Ovary (tissue), 9 donors: ENCODE results near the gene BRWD1. TPM values are rescaled to one million over a fixed set of nuclear protein-coding genes. Genes with fewer than 3 reads are reported as not detected.

Experiments used
- DNase-seq, 5 donors: peaks; one replicate each; pipeline ENCODE4 v3.0.0-alpha.2; 2019 to 2020
- H3K27ac ChIP-seq, 2 donors: fragments of 200-600 bp; one replicate each; pipeline versions ENCODE4 v1.5.1 to v1.8.0; 2019 to 2022
- H3K27me3 ChIP-seq: fragments of 200-600 bp; one replicate; pipeline ENCODE4 v1.8.0; 2022
- H3K36me3 ChIP-seq: fragments of 200-600 bp; sonication (generic); one replicate; pipeline ENCODE4 v1.5.1; 2019
- H3K4me1 ChIP-seq: one replicate; pipeline ENCODE4 v1.8.1; 2013; ENCODE audit warnings: mild to moderate bottlenecking, moderate library complexity; ENCODE audit not compliant: insufficient read depth
- H3K4me3 ChIP-seq: fragments of 200-600 bp; sonication (generic); one replicate; pipeline ENCODE4 v1.5.1; 2017
- H3K9me3 ChIP-seq, 2 donors: fragments of 200-600 bp in 1 of 2; sonication (generic) in 1 of 2; one replicate each; pipeline versions ENCODE4 v1.5.1 to v1.8.1; 2013 to 2019; ENCODE audit warnings: mild to moderate bottlenecking in 1 of 2, moderate library complexity in 1 of 2
- CTCF ChIP-seq, 3 donors: fragments of 450-650 bp in 2 of 3; fragments of 200-600 bp in 1 of 3; IDR thresholded peaks; one replicate each; pipeline versions ENCODE4 v1.5.1 to v1.8.0; 2016 to 2022; ENCODE audit warnings: antibody characterized with exemption in 3 of 3, mild to moderate bottlenecking in 1 of 3
- EP300 ChIP-seq: sonication (generic); formaldehyde crosslinking; IDR thresholded peaks from one replicate; pipeline ENCODE4 v1.6.1; 2017; ENCODE audit warnings: antibody characterized with exemption
- POLR2A ChIP-seq: fragments of 450-650 bp; IDR thresholded peaks from one replicate; pipeline ENCODE4 v1.6.1; 2017; ENCODE audit warnings: antibody characterized with exemption, mild to moderate bottlenecking, moderate library complexity
- WGBS, 3 donors: extraction: QIAGEN DNeasy Blood & Tissue Kit in 1 of 3; methylation state at CpG; one replicate each; pipeline versions ENCODE4 v1.1.5 to v1.1.7; 2013 to 2017; 5-methylcytosine and 5-hydroxymethylcytosine counted together
- intact Hi-C, 4 donors: fragments of 100-400 bp; cut with DNase I; formaldehyde crosslinking; loops; one replicate each; pipeline versions ENCODE4 v1.11.0 to v1.15.1; 2022 to 2023
- polyA plus RNA-seq, 2 donors: library from polyadenylated mRNA; stranded (reverse); fragments of 200-250 nt in 1 of 2; fragments of 350-450 nt in 1 of 2; fragmentation: Illumina TruSeq in 1 of 2; extraction: RNeasy Lipid Tissue Mini Kit (QIAGEN cat#74804) in 1 of 2; gene quantifications; one replicate each; pipeline ENCODE4 v1.2.3, GENCODE V29; 2013 to 2014
- total RNA-seq, 7 donors: library from RNA; depleted of rRNA in 2 of 7; stranded (reverse); fragments of >200 nt in 2 of 7; fragmentation: NEBNext Ultra II Directional in 3 of 7; extraction: Animal tissue kit (Norgen Biotek cat#: 25700) in 3 of 7; gene quantifications; one replicate each; pipeline versions ENCODE4 v1.1.0 to v1.2.4, GENCODE V29; 2016 to 2023
- donor health status: DM: no; HTN: no; CAD: no; lungs with moderate emphysema.
- donor health status: DM: no; HTN: no; CAD: no.
- donor health status: Bipolar disorder and iron deficiency.
- donor health status: DM: yes; HTN: yes; CAD: no.
- donor health status: DM: no; HTN: no; CAD: no.
- donor health status: DM: yes; HTN: yes; CAD: no.

Gene BRWD1
- total and polyA plus RNA-seq, 9 donors = 15.7 to 73.0 (median 49.6) TPM

- Histone ChIP-seq H3K4me3 (no peak overlapping the region), H3K4me1 (peaks cover 3% of the 10 kb centered on the region), H3K27me3 (no peaks in the 10 kb centered on the region), H3K27ac (no peak overlapping the region), H3K36me3 (no peaks in the 10 kb centered on the region), H3K9me3 (no peaks in the 10 kb centered on the region)
- no peak for DNase-seq
- no peak for TF ChIP-seq POLR2A
- no peak for TF ChIP-seq EP300
- no peak for TF ChIP-seq CTCF (IDR thresholded peaks at IDR 0.05)
- WGBS, 3 donors = 91 to 96% (median 95%) methylated on average over 2 of the region's 2 CpGs
- intact Hi-C loops = loop anchor here in 2 of 4 donors (10.0 kb wide), 2 partner anchors 134 to 204 kb away; partner anchors contain the start of gene BRWD1 (in 1 of the 2)
Observed at GRCh38 chr21:39180429-39181019, 132.9 kb downstream of the BRWD1 start.

GRCh38 chr21:39178421-39178820, 135.0 kb downstream of the BRWD1 start:
- H3K4me3 ChIP-seq = no peak overlapping the region
- intact Hi-C loops = no loop called here
- TF ChIP-seq POLR2A = no peak
- TF ChIP-seq CTCF (IDR thresholded peaks at IDR 0.05) = no peak
- no peak for TF ChIP-seq EP300
- 80 to 83% (median 81%) methylated on average over 7 of the region's 7 CpGs for WGBS, 3 donors
- H3K27ac ChIP-seq = no peak overlapping the region
- no peaks in the 10 kb centered on the region for H3K9me3 ChIP-seq
- H3K36me3 ChIP-seq = no peaks in the 10 kb centered on the region
- H3K27me3 ChIP-seq = no peaks in the 10 kb centered on the region
- peaks cover 3% of the 10 kb centered on the region for H3K4me1 ChIP-seq
- DNase-seq = no peak

GRCh38 chr21:39176271-39176709, 137.1 kb downstream of the BRWD1 start:
- no peak for TF ChIP-seq POLR2A
- TF ChIP-seq CTCF (IDR thresholded peaks at IDR 0.05) = no peak
- TF ChIP-seq EP300 = no peak
- Histone ChIP-seq H3K36me3 (no peaks in the 10 kb centered on the region), H3K27ac (no peak overlapping the region), H3K4me3 (no peak overlapping the region), H3K9me3 (no peaks in the 10 kb centered on the region), H3K27me3 (no peaks in the 10 kb centered on the region), H3K4me1 (no peaks in the 10 kb centered on the region)
- intact Hi-C loops = no loop called here
- 25 to 31% (median 26%) methylated on average over 3 of the region's 3 CpGs for WGBS, 3 donors
- DNase-seq = no peak

- H3K27me3 ChIP-seq = no peaks in the 10 kb centered on the region
- 80 to 84% (median 81%) methylated on average over 10 of the region's 10 CpGs for WGBS, 3 donors
- intact Hi-C loops = no loop called here
- no peak overlapping the region for H3K4me3 ChIP-seq
- no peaks in the 10 kb centered on the region for H3K9me3 ChIP-seq
- no peaks in the 10 kb centered on the region for H3K4me1 ChIP-seq
- no peak overlapping the region for H3K27ac ChIP-seq
- TF ChIP-seq EP300 (no peak), CTCF (IDR thresholded peaks at IDR 0.05) (no peak)
- no peak for DNase-seq
- no peaks in the 10 kb centered on the region for H3K36me3 ChIP-seq
Observed at GRCh38 chr21:39175665-39176064, 137.8 kb downstream of the BRWD1 start.
